ENCODE data around the gene KIRREL2.
"Not testable (repeated sequence)": the region's sequence is repeated elsewhere in the genome, so short reads cannot be mapped to it uniquely, and the experiment has no call there.

Gene KIRREL2

DNA sequence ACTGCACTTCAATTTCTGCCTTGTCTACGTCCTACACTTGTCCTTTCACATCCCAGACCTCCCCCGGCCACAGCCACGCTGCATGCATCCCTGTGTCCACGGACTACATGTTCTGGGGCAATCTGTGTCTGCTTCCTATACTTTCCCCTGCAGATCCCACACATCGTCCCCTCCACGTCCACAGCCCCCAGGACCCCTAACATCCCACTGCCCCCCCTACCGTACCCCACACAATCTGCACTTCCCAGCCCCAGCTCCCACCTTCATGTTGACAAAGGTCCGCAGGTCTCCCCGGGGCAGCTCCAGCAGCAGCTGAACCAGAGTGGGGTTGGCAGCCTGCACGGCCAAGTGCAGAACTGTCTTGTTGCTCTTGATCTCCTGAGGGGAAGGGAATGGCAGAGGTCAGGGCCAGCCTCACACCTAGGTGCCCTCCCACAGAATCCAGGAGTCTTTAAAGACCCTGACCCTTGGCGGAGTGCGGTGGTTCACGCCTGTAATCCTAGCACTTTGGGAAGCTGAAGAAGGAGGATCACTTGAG lies 33.5 kb downstream of the KIRREL2 start:
- Histone ChIP-seq H3K4me3 (ENCODE audit: low read length) (no peak overlapping the region), H3K27me3 (replicated peaks; ENCODE audit: control insufficient read depth, insufficient read depth, low read length) (no peaks in the 10 kb centered on the region), H3K9ac (ENCODE audit: low read length) (no peak overlapping the region), H3K36me3 (ENCODE audit: control insufficient read depth, insufficient read depth, low read length, severe bottlenecking) (peaks cover 47% of the 10 kb centered on the region), H3K4me1 (ENCODE audit: control insufficient read depth, insufficient read depth, low read length) (no peaks in the 10 kb centered on the region), H3K9me3 (ENCODE audit: control insufficient read depth, low read length) (no peaks in the 10 kb centered on the region)
- no peak for DNase-seq (ENCODE audit: low read depth)

DNA sequence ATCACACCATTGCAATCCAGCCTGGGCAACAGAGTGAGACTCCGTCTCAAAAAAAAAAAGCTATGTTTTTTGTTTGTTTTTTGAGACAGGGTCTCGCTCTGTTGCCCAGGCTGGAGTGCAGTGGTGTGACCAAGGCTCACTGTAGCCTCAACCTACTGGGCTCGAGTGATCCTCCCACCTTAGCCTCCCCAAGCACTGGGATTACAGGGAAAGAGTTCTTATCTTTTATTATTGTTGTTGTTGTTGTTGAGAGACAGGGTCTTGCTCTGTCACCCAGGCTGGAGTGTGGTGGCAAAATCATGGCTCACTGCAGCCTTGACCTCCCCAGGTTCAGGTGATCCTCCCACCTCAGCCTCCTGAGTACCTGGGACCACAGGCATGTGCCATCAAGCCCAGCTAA lies 35.1 kb downstream of the KIRREL2 start:
- H3K27me3 ChIP-seq (replicated peaks; ENCODE audit: control insufficient read depth, insufficient read depth, low read length); DNase-seq (ENCODE audit: low read depth); H3K4me3 ChIP-seq (ENCODE audit: low read length); H3K9me3 ChIP-seq (ENCODE audit: control insufficient read depth, low read length); H3K9ac ChIP-seq (ENCODE audit: low read length); H3K4me1 ChIP-seq (ENCODE audit: control insufficient read depth, insufficient read depth, low read length): not testable (repeated sequence)
- H3K36me3 ChIP-seq (ENCODE audit: control insufficient read depth, insufficient read depth, low read length, severe bottlenecking) = peaks cover 62% of the 10 kb centered on the region

DNA sequence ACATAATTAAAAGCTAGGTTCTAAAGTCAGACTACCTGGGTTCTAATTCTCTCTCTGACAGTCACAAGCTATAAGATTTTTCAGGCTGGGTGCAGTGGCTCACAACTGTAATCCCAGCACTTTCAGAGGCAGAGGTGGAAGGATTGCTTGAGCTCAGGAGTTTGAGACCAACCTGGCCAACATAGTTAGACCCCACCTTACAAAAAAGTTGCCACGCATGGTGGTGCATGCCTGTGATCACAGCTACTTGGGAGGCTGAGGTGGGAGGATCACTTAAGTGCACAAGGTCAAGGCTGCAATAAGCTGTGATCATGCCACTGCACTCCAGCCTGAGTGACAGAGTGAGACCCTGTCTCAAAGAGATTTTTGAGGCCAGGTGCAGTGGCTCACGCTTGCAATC lies 37.6 kb downstream of the KIRREL2 start:
- Histone ChIP-seq H3K9ac (ENCODE audit: low read length) (no peak overlapping the region), H3K9me3 (ENCODE audit: control insufficient read depth, low read length) (no peaks in the 10 kb centered on the region), H3K4me3 (ENCODE audit: low read length) (no peak overlapping the region), H3K36me3 (ENCODE audit: control insufficient read depth, insufficient read depth, low read length, severe bottlenecking) (peaks cover 51% of the 10 kb centered on the region), H3K27me3 (replicated peaks; ENCODE audit: control insufficient read depth, insufficient read depth, low read length) (no peaks in the 10 kb centered on the region), H3K4me1 (ENCODE audit: control insufficient read depth, insufficient read depth, low read length) (peaks cover 8% of the 10 kb centered on the region)
- DNase-seq (ENCODE audit: low read depth) = no peak

DNA sequence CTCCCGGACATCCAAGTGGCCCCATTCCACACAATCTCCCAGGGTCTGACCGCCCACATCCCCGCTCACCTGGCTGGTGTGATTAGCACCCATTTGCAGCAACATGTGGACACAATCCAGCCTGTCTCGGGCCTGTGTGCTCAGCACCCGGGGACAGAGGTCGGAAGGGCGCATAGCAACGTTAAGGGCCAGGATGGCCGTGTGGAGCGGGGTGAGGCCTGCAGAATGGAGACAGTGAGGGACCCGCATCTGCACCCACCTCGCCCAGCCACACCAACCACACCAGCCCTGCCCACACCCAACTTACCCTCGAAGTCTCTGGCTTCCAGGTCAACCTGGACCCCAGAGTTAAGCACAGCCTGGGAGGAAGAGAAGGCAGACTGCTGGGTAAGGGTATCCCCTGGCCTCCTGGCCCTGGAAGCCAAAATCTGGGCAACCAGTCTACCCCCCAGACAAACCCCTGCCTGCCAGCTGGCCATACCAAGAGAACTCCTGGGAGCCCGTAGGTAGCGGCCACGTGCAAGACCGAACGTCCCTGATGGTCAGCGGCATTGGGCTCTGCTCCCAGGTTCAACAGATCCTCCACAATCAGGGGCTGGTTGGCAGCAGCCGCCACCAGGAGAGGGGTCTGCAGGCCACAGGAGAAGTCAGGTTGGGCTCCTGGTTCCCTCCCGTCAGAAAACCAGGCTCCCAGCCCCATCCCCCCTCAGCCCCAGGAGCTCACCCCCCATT lies 39.4 kb downstream of the KIRREL2 start:
- H3K27me3 ChIP-seq (replicated peaks; ENCODE audit: control insufficient read depth, insufficient read depth, low read length) = no peaks in the 10 kb centered on the region

DNA sequence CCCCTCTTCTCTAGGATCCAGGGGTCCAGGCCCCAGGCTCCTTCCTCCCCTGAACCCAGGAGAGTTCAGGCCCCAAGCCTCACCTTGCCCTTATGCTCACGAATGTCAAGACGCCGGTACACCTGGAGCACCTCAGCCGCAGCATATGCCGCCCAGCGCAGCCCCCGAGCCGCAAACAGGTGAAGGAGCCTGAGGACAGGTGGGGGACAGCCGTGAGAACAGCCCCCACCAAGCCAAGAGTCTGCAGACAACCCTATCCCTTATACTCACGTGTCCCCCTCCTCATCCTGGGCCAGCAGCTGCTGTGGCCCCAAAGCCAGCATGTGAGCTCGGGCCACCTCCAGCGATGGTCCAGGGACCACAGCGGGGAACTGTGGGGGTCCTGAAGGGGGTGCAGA lies 39.9 kb downstream of the KIRREL2 start:
- no peak for DNase-seq (ENCODE audit: low read depth)
- Histone ChIP-seq H3K9ac (ENCODE audit: low read length) (no peak overlapping the region), H3K4me1 (ENCODE audit: control insufficient read depth, insufficient read depth, low read length) (peaks cover 17% of the 10 kb centered on the region), H3K9me3 (ENCODE audit: control insufficient read depth, low read length) (no peaks in the 10 kb centered on the region), H3K27me3 (replicated peaks; ENCODE audit: control insufficient read depth, insufficient read depth, low read length) (no peaks in the 10 kb centered on the region), H3K4me3 (ENCODE audit: low read length) (no peak overlapping the region), H3K36me3 (ENCODE audit: control insufficient read depth, insufficient read depth, low read length, severe bottlenecking) (peaks cover 40% of the 10 kb centered on the region)

More for the DNA sequence above, 39.4 kb downstream of the KIRREL2 start:
- peaks cover 11% of the 10 kb centered on the region for H3K4me1 ChIP-seq (ENCODE audit: control insufficient read depth, insufficient read depth, low read length)
- no peak for DNase-seq (ENCODE audit: low read depth)
- no peaks in the 10 kb centered on the region for H3K9me3 ChIP-seq (ENCODE audit: control insufficient read depth, low read length)
- H3K9ac ChIP-seq (ENCODE audit: low read length) = no peak overlapping the region
- no peak overlapping the region for H3K4me3 ChIP-seq (ENCODE audit: low read length)
- H3K36me3 ChIP-seq (ENCODE audit: control insufficient read depth, insufficient read depth, low read length, severe bottlenecking) = peaks cover 40% of the 10 kb centered on the region

DNA sequence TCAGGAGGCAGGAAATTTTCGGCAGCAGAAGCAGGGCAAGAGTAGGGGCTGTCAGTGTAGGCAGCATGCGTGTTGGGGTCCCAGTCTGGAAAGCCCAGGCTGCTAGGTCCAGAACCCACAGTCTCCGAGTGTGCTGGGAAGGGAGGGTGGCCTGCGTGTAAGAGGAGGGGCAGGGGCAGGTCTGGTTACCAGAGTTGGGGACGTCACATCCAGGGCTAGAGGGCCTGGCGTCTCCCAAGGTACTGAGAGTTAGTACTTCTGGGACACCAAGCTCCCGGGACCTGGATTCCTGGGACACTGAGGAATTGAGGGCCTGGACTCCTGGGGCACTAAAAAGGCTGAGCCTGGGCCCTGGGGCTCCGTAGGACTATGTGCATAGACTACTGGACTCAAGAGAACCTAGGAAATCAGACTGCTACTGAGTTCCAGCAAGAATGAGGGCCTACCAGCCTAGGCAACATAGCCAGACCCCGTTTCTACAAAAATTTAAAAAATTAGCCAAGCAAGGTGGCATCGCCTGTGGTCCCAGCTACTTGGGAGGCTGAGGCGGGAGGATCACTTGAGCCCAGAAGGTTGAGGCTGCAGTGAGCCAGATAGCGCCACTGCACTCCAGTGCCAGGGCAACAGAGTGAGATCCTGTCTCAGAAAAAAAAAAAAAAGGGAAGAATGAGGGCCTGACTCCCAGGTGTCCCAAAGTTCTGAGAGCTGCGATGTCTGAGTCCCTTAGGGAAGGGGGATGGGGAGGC lies 41.2 kb downstream of the KIRREL2 start:
- Histone ChIP-seq H3K27me3 (replicated peaks; ENCODE audit: control insufficient read depth, insufficient read depth, low read length) (no peaks in the 10 kb centered on the region), H3K4me3 (ENCODE audit: low read length) (peak overlapping the region; percentile 93), H3K9ac (ENCODE audit: low read length) (peak overlapping the region; percentile 92), H3K36me3 (ENCODE audit: control insufficient read depth, insufficient read depth, low read length, severe bottlenecking) (peaks cover 34% of the 10 kb centered on the region), H3K4me1 (ENCODE audit: control insufficient read depth, insufficient read depth, low read length) (peaks cover 27% of the 10 kb centered on the region), H3K9me3 (ENCODE audit: control insufficient read depth, low read length) (no peaks in the 10 kb centered on the region)
- DNase-seq (ENCODE audit: low read depth) = no peak

DNA sequence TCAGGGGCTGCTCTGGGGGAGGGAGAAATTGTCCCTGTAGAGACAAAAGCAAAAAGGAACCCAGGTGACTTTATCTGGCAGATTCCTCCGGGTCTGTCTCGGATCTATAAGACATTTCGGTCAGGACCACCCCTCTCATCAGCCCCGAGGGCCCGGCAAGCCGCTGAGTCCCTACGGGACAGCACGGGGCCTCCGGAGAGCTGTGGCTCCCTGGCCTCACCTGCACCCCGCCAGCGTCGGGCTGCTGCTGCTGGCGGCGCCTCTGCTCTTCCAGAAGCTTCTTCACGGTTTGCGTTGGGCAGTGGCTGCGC lies 41.7 kb downstream of the KIRREL2 start:
- H3K4me3 ChIP-seq (ENCODE audit: low read length) = peak overlapping the region; percentile 93
- H3K27me3 ChIP-seq (replicated peaks; ENCODE audit: control insufficient read depth, insufficient read depth, low read length) = no peaks in the 10 kb centered on the region
- H3K9ac ChIP-seq (ENCODE audit: low read length) = peak overlapping the region; percentile 92
- DNase-seq (ENCODE audit: low read depth) = no peak
- H3K4me1 ChIP-seq (ENCODE audit: control insufficient read depth, insufficient read depth, low read length) = peaks cover 31% of the 10 kb centered on the region
- peaks cover 30% of the 10 kb centered on the region for H3K36me3 ChIP-seq (ENCODE audit: control insufficient read depth, insufficient read depth, low read length, severe bottlenecking)
- no peaks in the 10 kb centered on the region for H3K9me3 ChIP-seq (ENCODE audit: control insufficient read depth, low read length)

DNA sequence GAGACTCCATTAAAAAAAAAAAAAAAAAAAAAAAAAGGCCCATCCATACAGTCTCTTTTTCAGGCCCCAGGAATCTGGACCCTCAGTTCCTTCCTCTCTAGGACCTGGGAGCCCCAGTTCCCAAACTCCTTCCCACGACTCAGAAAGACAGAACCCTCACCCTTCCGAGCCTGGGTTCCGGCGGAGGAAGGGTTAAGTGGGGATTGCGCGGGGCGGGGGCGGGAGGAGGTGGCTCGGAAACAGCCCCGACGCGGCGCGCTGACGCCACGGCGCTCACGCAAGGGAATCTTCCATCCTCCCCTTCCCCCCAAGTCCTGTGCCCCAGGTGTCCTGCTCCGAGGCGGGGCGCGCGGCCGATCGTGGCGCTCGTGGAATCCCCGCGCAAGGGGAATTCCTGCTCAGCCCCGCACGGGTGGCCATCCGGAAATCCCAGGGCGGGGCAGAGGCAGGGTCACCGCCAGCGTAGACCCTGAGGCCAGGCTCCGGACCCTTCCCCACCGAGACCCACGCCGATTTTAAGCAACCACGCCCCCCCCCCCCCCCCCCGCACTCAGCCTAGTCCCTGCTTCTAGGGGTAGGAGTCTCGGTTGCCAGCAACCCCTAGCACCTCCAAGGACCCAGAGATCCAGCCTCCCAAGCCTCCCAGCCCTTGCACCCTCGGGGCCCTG lies 43.0 kb downstream of the KIRREL2 start:
- Histone ChIP-seq H3K4me3 (ENCODE audit: low read length) (peak overlapping the region; percentile 93), H3K9ac (ENCODE audit: low read length) (peak overlapping the region; percentile 92), H3K36me3 (ENCODE audit: control insufficient read depth, insufficient read depth, low read length, severe bottlenecking) (peaks cover 24% of the 10 kb centered on the region), H3K9me3 (ENCODE audit: control insufficient read depth, low read length) (no peaks in the 10 kb centered on the region), H3K4me1 (ENCODE audit: control insufficient read depth, insufficient read depth, low read length) (peaks cover 33% of the 10 kb centered on the region), H3K27me3 (replicated peaks; ENCODE audit: control insufficient read depth, insufficient read depth, low read length) (no peaks in the 10 kb centered on the region)
- DNase-seq (ENCODE audit: low read depth) = peak; percentile 92

DNA sequence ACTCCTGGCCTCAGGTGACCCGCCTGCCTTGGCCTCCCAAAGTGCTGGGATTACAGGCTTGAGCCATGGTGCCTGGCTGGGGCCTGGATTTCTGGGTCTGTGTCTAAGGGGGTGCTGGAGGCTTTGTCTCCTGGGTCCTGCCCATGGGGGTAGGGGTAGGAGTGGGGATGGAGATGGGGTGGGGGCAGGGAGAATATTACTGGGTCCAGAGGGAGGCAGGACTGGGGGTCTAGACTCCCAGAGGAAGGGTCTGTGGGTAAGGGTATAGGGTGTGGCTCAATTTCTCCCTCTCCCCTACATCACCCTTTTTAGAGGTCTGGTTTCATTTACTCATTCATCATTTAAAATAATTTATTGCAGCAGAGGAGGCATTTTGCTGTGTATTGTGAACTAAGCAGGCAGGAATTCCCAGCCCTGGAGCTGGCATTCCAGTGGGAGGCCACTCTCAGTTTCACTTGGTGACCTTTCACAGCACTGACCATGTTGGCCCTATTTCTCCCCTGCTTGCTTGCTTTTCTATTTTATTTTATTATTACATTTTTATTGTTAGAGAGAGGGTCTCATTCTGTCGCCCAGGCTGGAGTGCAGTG lies 44.4 kb downstream of the KIRREL2 start:
- Histone ChIP-seq H3K4me1 (ENCODE audit: control insufficient read depth, insufficient read depth, low read length) (peaks cover 34% of the 10 kb centered on the region), H3K4me3 (ENCODE audit: low read length) (peak overlapping the region; percentile 93), H3K9ac (ENCODE audit: low read length) (peak overlapping the region; percentile 92), H3K9me3 (ENCODE audit: control insufficient read depth, low read length) (no peaks in the 10 kb centered on the region), H3K36me3 (ENCODE audit: control insufficient read depth, insufficient read depth, low read length, severe bottlenecking) (peaks cover 12% of the 10 kb centered on the region), H3K27me3 (replicated peaks; ENCODE audit: control insufficient read depth, insufficient read depth, low read length) (no peaks in the 10 kb centered on the region)
- peak; percentile 84 for DNase-seq (ENCODE audit: low read depth)

DNA sequence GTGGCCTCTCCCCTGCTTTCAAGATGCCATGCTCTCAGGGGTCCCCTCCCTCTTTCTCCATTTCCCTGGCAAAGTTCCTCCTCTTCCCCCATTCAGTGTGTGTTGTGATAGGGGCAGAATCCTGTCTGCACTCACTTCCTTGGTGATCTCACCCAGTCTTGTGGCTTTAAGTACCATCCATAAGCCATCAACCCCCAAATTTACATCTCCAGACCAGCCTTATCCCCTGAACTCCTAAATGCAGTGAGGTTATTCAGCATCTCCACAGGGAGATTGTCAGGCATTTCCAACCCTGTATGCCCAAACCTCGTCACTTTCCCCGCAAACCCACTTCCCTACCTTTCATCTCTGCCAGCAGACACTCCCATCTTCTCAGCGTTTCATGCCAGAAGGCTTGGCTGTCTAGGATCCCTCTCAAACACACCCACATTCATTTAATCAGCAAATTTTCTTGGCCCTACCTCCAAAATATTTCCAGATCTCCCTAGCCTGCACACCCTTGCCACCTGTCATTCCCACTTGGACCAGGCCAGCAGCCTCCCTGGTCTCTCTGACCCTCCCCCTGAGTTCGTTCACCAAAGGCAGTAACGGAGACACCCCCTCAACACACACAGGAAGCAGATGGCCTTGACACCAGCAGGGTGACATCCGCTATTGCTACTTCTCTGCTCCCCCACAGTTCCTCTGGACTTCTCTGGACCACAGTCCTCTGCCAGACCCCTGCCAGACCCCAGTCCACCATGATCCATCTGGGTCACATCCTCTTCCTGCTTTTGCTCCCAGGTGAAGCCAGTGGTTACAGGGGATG lies 45.3 kb downstream of the KIRREL2 start, which contains the start of gene HCST:
Gene HCST, plus strand, starts transcription at position 676 of the 808 bp plus-strand sequence. Its CDS starts 65 bp downstream, at position 741.
- Histone ChIP-seq H3K9me3 (ENCODE audit: control insufficient read depth, low read length) (no peaks in the 10 kb centered on the region), H3K36me3 (ENCODE audit: control insufficient read depth, insufficient read depth, low read length, severe bottlenecking) (peaks cover 4% of the 10 kb centered on the region), H3K9ac (ENCODE audit: low read length) (peak within 1 kb of the TSS; percentile 92), H3K4me3 (ENCODE audit: low read length) (peak within 1 kb of the TSS; percentile 93), H3K4me1 (ENCODE audit: control insufficient read depth, insufficient read depth, low read length) (peaks cover 41% of the 10 kb centered on the region), H3K27me3 (replicated peaks; ENCODE audit: control insufficient read depth, insufficient read depth, low read length) (no peaks in the 10 kb centered on the region)
- DNase-seq (ENCODE audit: low read depth) = peak; percentile 20
